HUES48 (cell line): ENCODE measurements around the gene ZFP92.

Source experiments
- H3K27ac ChIP-seq: one replicate; pipeline ENCODE4 v1.7.0; 2013; ENCODE audit warnings: low read depth, low read length, inconsistent platforms
- H3K27me3 ChIP-seq: 2 replicates; pipeline ENCODE4 v1.6.1; 2013; ENCODE audit warnings: mild to moderate bottlenecking, low read length; ENCODE audit not compliant: control insufficient read depth, insufficient read depth
- H3K36me3 ChIP-seq: 2 replicates; pipeline ENCODE4 v1.6.1; 2013; ENCODE audit warnings: low read length; ENCODE audit not compliant: control insufficient read depth, insufficient read depth
- H3K4me1 ChIP-seq: 2 replicates; pipeline ENCODE4 v1.6.1; 2013; ENCODE audit warnings: mild to moderate bottlenecking, low read length; ENCODE audit not compliant: control insufficient read depth, insufficient read depth
- H3K4me3 ChIP-seq: 2 replicates; pipeline ENCODE4 v1.5.1; 2013; ENCODE audit warnings: mild to moderate bottlenecking, low read depth, low read length
- H3K9ac ChIP-seq: 2 replicates; pipeline ENCODE4 v1.6.1; 2013; ENCODE audit warnings: mild to moderate bottlenecking, low read depth, low read length, moderate library complexity
- H3K9me3 ChIP-seq: 2 replicates; pipeline ENCODE4 v1.6.1; 2013; ENCODE audit warnings: low read length; ENCODE audit not compliant: control insufficient read depth, insufficient read depth

Gene ZFP92

DNA sequence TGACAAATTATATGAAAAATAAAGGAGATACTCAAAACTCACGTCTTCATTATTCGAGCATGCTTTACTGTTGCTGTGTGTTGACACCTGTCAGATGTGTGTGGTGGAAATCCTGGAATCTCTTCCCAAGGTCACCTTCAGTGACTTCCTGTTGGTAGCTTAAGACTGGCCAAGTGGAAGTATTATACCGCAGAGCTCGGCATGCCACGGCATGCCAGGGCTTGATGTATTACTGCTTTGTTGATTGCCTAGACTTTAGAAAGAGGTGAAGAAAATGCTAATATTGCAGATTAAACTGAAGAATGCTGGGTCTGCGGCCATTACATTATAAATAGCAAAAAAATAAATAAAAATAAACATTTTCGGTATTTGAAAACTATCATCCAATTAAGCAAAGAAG is 30.0 kb downstream of the ZFP92 start:
- Histone ChIP-seq H3K27ac (no peak overlapping the region), H3K4me3 (no peak overlapping the region), H3K4me1 (no peaks in the 10 kb centered on the region), H3K27me3 (no peaks in the 10 kb centered on the region), H3K9me3 (peaks cover 48% of the 10 kb centered on the region), H3K9ac (no peak overlapping the region), H3K36me3 (no peaks in the 10 kb centered on the region)

GRCh38 chrX:153441981-153442380 is 30.7 kb downstream of the ZFP92 start:
- Histone ChIP-seq H3K9ac (no peak overlapping the region), H3K36me3 (no peaks in the 10 kb centered on the region), H3K27ac (no peak overlapping the region), H3K27me3 (no peaks in the 10 kb centered on the region), H3K4me1 (no peaks in the 10 kb centered on the region), H3K4me3 (no peak overlapping the region), H3K9me3 (peaks cover 42% of the 10 kb centered on the region)

DNA sequence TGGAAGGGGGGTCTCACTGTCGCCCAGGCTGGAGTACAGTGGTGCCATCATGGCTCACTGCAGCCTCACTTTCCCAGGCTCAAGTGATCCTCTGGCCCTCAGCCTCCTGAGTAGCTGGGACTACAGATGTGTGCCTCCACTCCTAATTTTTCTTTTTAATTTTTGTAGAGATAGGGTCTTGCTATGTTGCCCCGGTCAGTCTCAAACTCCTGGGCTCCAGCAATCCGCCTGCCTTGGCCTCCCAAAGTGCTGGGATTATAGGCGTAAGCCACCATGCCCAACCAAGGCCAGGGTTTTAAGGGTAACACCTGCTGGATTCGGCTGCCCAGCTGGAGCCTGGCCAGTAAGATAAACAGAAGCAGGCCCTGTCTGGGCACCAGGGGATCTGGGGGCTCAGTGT is 31.2 kb downstream of the ZFP92 start:
- H3K9ac ChIP-seq, result no peak overlapping the region

DNA sequence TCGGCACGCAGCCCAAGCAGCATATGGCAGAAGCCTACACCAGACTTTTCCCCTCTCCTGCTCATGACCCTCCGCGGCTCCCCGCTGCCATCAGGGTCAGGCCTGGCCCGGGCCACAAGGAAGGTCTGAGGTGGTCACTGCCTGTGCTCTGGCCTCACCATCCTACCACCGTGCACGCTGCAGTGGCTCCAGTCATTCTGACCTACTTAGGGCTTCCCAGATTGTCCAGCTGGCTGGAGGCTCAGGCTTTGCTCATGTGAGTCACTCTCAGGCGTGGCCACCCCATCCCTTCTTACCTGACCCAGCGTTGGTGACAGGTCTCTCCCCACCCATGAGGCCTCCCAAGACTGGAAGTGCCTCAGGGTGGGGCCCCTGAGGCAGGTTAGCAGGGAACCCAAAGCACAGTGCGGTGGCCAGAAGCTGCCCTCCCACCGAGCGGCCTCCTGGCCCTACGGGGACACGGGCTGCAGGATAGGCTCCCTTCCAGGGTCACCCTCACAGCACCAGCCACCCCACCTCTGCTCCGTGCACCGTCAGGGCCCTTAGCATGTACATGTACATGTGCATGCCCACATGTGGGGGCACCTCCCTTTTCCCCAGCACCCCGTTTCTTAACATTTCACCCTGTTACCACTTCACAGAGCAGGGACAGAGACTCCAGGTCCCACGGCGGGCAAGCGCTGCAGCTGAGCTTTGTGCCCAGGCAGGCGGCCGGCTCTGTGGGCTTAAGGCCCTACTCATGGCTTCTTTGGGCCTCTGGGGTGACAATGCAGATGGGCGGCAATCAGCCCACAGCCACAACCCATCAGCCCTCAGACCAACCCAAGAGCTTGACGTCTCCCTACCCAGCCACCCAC is 32.4 kb downstream of the ZFP92 start:
- no peak overlapping the region for H3K9ac ChIP-seq
- H3K27me3 ChIP-seq, result no peaks in the 10 kb centered on the region
- H3K4me1 ChIP-seq, result no peaks in the 10 kb centered on the region
- H3K36me3 ChIP-seq, result no peaks in the 10 kb centered on the region
- no peak overlapping the region for H3K4me3 ChIP-seq
- peaks cover 42% of the 10 kb centered on the region for H3K9me3 ChIP-seq
- no peak overlapping the region for H3K27ac ChIP-seq

More for the DNA sequence above, 31.2 kb downstream of the ZFP92 start:
- no peaks in the 10 kb centered on the region for H3K36me3 ChIP-seq
- no peak overlapping the region for H3K4me3 ChIP-seq
- no peaks in the 10 kb centered on the region for H3K4me1 ChIP-seq
- H3K27ac ChIP-seq, result no peak overlapping the region
- H3K27me3 ChIP-seq, result no peaks in the 10 kb centered on the region
- peaks cover 45% of the 10 kb centered on the region for H3K9me3 ChIP-seq

- Histone ChIP-seq H3K9me3 (peaks cover 42% of the 10 kb centered on the region), H3K27ac (no peak overlapping the region), H3K4me1 (no peaks in the 10 kb centered on the region), H3K36me3 (no peaks in the 10 kb centered on the region), H3K27me3 (no peaks in the 10 kb centered on the region), H3K4me3 (no peak overlapping the region), H3K9ac (no peak overlapping the region)
These were observed 33.2 kb downstream of the ZFP92 start for GRCh38 chrX:153444333-153445011.

DNA sequence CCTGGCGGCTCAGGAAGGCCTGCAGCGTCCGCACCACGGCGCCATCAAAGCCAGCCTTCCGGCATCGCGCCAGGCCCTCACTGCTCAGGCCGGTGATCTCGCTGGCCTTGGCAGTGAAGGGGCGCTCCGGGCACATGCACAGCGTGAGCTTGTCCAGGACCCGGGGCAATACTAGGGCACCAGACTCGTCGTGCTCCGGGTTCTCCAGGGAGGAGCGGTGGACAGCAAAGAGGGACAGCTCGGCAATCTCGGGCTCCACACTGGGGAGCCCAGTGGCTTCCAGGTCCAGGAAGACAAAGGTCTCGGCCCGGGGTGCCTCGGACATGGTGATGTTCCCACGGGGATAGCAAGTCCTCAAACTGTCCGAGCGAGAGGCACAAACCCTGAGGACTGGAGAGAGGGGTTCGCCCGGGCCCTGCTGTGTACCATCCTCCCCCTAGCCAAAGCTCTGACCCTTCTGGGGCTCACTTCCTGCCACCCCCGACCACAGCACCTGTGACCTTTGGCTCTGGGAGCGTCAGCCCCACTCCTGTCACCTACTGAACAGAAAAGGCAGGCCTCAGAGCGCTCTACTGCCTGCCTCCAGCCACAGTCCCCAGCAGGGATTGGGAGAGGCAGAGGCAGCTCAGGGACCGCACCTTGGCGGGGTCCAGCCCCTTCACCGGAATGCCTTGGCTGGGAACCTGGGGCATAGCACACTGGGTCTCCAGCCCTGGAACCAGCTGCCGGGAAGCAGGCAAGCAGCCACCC is 34.0 kb downstream of the ZFP92 start:
- Histone ChIP-seq H3K4me1 (no peaks in the 10 kb centered on the region), H3K4me3 (no peak overlapping the region), H3K27ac (no peak overlapping the region), H3K27me3 (no peaks in the 10 kb centered on the region), H3K9ac (no peak overlapping the region), H3K36me3 (no peaks in the 10 kb centered on the region), H3K9me3 (peaks cover 44% of the 10 kb centered on the region)

GRCh38 chrX:153445856-153446635 is 34.8 kb downstream of the ZFP92 start, which contains the start of gene TREX2:
TREX2 (minus strand) TSS chrX:153446056; CDS start chrX:153445430, 626 bp downstream.
- Histone ChIP-seq H3K9ac (no peak within 1 kb of the TSS), H3K27me3 (no peaks in the 10 kb centered on the region), H3K4me1 (no peaks in the 10 kb centered on the region), H3K36me3 (no peaks in the 10 kb centered on the region), H3K9me3 (peaks cover 48% of the 10 kb centered on the region), H3K4me3 (no peak within 1 kb of the TSS), H3K27ac (no peak within 1 kb of the TSS)

- H3K4me1 ChIP-seq, result no peaks in the 10 kb centered on the region
- no peaks in the 10 kb centered on the region for H3K36me3 ChIP-seq
- H3K9ac ChIP-seq, result no peak overlapping the region
- H3K27me3 ChIP-seq, result no peaks in the 10 kb centered on the region
- H3K27ac ChIP-seq, result no peak overlapping the region
- peaks cover 48% of the 10 kb centered on the region for H3K9me3 ChIP-seq
- no peak overlapping the region for H3K4me3 ChIP-seq
These were observed 35.3 kb downstream of the ZFP92 start for GRCh38 chrX:153446636-153446936.

- Histone ChIP-seq H3K36me3 (no peaks in the 10 kb centered on the region), H3K4me3 (no peak overlapping the region), H3K27ac (no peak overlapping the region), H3K9ac (no peak overlapping the region), H3K27me3 (no peaks in the 10 kb centered on the region), H3K4me1 (no peaks in the 10 kb centered on the region), H3K9me3 (peaks cover 46% of the 10 kb centered on the region)
These were observed 35.8 kb downstream of the ZFP92 start for GRCh38 chrX:153446950-153447580.

DNA sequence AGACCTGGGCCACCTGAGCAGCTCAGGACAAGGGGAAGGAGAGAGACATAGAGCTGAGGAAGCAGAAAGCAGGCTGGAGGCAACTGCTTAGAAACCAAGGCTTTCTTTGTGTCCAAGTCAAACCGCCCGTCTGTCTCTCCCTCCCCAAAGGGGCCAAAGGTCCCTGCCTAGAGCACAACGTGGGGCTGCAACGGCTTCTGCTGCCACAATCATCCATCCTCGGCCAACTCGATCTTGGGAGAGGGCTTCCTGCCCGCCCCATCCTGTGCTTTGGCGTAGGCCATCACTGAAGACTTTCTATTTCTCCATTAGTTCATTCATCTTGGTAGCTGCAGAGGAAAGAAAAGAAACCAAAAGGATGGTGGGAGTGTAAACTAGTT is 36.3 kb downstream of the ZFP92 start:
- peaks cover 44% of the 10 kb centered on the region for H3K9me3 ChIP-seq
- no peak overlapping the region for H3K27ac ChIP-seq
- no peak overlapping the region for H3K9ac ChIP-seq
- H3K4me3 ChIP-seq, result no peak overlapping the region
- no peaks in the 10 kb centered on the region for H3K4me1 ChIP-seq
- no peaks in the 10 kb centered on the region for H3K36me3 ChIP-seq
- no peaks in the 10 kb centered on the region for H3K27me3 ChIP-seq
